Ishikawa (cell line): ENCODE results near the gene CCDC146.

Source experiments
- CEBPB ChIP-seq: IDR thresholded peaks from 2 replicates; pipeline ENCODE4 v1.6.1; 2012
- CREB1 ChIP-seq: IDR thresholded peaks from 2 replicates; pipeline ENCODE4 v1.6.1; 2012; ENCODE audit warnings: low read depth
- EGR1 ChIP-seq: IDR thresholded peaks from 2 replicates; pipeline ENCODE4 v1.6.1; 2012
- EP300 ChIP-seq: IDR thresholded peaks from 2 replicates; pipeline ENCODE4 v1.6.1; 2012; ENCODE audit warnings: borderline replicate concordance
- FOXM1 ChIP-seq: IDR thresholded peaks from 2 replicates; pipeline ENCODE4 v1.6.1; 2012; ENCODE audit warnings: low read depth, borderline replicate concordance
- NFIC ChIP-seq: IDR thresholded peaks from 2 replicates; pipeline ENCODE4 v1.6.1; 2012
- RAD21 ChIP-seq: IDR thresholded peaks from 2 replicates; pipeline ENCODE4 v1.6.1; 2012; ENCODE audit warnings: low read depth
- TAF1 ChIP-seq: IDR thresholded peaks from 2 replicates; pipeline ENCODE4 v1.6.1; 2012; ENCODE audit warnings: low read depth, mild to moderate bottlenecking
- TCF12 ChIP-seq: IDR thresholded peaks from 2 replicates; pipeline ENCODE4 v1.6.1; 2012; ENCODE audit warnings: low read depth
- TEAD4 ChIP-seq: IDR thresholded peaks from 2 replicates; pipeline ENCODE4 v1.6.1; 2012
- YY1 ChIP-seq: IDR thresholded peaks from 2 replicates; pipeline ENCODE4 v1.6.1; 2012; ENCODE audit warnings: low read depth
- ZBTB7A ChIP-seq: IDR thresholded peaks from 2 replicates; pipeline ENCODE4 v1.6.1; 2012; ENCODE audit warnings: low read depth
- TF ChIP-seq, protein P1 (sequence below): IDR thresholded peaks from 2 replicates; pipeline ENCODE4 v1.6.1; 2012
- TF ChIP-seq, protein P2 (sequence below): IDR thresholded peaks from 2 replicates; pipeline ENCODE4 v1.6.1; 2012; ENCODE audit warnings: low read depth, mild to moderate bottlenecking
- TF ChIP-seq, protein P3 (sequence below): IDR thresholded peaks from 2 replicates; pipeline ENCODE4 v1.6.1; 2012

CCDC146 gene

DNA sequence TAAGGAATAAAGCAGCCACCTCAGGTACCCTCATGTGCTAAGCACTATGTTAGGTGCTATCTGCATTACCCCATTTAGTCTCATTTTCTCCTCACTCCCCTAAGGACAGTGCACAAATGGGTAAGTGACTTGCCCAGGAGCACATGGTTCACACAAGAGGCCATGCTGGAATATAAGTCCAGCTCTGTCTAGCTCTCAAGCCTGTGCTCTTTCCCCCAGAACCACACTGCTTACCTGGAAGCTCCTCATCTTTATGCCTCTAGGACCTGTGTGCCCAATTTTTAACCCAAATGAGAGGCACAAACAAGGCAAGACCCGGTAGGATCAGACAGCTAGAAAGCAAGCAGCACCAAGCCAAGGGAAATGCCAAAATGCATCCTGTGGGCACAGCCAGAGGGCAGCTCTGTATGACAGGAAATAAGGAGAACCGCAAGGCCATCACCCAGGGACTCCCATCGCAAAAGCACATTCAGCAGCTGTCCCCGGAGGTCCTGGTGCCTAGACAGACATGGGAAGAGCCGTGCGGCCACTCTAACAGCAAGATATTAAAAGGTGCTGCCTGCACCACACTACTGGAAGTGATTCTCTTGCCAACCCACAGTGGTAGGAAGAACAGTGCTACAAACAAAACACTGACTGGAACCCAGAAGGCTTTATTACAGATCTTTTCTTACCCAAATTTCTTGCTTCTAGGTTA is 205.7 kb downstream of the CCDC146 start:
- TF ChIP-seq, protein P1, sequence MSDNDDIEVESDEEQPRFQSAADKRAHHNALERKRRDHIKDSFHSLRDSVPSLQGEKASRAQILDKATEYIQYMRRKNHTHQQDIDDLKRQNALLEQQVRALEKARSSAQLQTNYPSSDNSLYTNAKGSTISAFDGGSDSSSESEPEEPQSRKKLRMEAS, result peak; percentile 58
- no peak for TF ChIP-seq YY1

DNA sequence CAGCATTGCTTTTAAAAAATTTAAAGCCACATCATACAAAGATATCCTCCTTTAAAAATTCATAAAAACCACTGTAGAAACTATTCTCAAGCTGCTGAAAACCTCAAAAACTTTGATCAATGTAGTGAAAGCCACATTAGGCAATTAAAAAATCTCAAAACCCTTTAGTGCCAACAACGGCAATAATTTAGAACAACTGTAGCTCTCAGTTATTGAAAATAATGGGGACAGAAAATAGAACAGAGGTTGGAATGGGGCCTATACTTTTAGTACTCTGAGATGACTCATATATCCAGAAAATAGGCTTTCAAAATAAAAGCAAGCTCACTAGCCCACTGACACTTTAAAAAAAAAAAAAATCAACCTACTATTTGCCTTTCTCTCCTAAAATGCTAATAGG is 206.3 kb downstream of the CCDC146 start:
- TF ChIP-seq FOXM1 (no peak), RAD21 (no peak), TEAD4 (no peak), CEBPB (no peak), EP300 (no peak), EGR1 (no peak), CREB1 (no peak), NFIC (no peak), YY1 (no peak), TAF1 (no peak), ZBTB7A (no peak), TCF12 (no peak)
- TF ChIP-seq, protein P1, result no peak
- TF ChIP-seq, protein P2, sequence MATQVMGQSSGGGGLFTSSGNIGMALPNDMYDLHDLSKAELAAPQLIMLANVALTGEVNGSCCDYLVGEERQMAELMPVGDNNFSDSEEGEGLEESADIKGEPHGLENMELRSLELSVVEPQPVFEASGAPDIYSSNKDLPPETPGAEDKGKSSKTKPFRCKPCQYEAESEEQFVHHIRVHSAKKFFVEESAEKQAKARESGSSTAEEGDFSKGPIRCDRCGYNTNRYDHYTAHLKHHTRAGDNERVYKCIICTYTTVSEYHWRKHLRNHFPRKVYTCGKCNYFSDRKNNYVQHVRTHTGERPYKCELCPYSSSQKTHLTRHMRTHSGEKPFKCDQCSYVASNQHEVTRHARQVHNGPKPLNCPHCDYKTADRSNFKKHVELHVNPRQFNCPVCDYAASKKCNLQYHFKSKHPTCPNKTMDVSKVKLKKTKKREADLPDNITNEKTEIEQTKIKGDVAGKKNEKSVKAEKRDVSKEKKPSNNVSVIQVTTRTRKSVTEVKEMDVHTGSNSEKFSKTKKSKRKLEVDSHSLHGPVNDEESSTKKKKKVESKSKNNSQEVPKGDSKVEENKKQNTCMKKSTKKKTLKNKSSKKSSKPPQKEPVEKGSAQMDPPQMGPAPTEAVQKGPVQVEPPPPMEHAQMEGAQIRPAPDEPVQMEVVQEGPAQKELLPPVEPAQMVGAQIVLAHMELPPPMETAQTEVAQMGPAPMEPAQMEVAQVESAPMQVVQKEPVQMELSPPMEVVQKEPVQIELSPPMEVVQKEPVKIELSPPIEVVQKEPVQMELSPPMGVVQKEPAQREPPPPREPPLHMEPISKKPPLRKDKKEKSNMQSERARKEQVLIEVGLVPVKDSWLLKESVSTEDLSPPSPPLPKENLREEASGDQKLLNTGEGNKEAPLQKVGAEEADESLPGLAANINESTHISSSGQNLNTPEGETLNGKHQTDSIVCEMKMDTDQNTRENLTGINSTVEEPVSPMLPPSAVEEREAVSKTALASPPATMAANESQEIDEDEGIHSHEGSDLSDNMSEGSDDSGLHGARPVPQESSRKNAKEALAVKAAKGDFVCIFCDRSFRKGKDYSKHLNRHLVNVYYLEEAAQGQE, result no peak
- TF ChIP-seq, protein P3, sequence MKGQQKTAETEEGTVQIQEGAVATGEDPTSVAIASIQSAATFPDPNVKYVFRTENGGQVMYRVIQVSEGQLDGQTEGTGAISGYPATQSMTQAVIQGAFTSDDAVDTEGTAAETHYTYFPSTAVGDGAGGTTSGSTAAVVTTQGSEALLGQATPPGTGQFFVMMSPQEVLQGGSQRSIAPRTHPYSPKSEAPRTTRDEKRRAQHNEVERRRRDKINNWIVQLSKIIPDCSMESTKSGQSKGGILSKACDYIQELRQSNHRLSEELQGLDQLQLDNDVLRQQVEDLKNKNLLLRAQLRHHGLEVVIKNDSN, result no peak

DNA sequence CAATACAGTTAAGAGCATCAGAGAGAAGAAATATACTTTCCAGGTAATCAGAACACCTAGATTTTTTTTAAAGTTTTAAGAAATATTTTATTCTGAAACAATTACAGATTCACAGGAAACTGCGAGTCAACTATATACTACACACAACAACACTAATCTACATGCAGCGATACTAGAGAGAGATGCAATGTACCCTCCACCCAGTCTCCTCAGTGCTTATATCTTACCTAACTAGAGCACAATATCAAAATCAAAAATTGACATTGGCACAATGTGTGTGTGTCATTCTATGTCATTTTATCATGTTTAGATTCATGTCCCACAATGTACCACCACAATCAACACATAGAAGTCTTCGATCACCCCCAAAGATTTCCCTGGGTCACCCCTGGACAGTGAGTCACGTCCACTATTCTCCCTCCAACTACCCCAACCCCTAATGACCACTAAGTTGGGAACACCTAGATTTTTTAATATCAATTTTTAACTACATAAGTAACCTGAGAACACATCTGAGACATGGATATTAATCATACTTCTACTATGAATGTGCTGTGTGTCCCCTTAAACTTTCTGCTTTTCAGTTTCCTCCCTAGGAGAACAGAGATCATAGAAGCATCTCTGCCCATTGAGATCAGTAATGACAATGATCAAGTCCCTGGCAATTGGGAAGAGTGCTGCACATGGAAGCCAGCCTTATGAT is 207.2 kb downstream of the CCDC146 start:
- TF ChIP-seq TAF1 (no peak), FOXM1 (no peak), NFIC (no peak), EGR1 (no peak), YY1 (no peak)
- TF ChIP-seq, protein P2, result no peak

DNA sequence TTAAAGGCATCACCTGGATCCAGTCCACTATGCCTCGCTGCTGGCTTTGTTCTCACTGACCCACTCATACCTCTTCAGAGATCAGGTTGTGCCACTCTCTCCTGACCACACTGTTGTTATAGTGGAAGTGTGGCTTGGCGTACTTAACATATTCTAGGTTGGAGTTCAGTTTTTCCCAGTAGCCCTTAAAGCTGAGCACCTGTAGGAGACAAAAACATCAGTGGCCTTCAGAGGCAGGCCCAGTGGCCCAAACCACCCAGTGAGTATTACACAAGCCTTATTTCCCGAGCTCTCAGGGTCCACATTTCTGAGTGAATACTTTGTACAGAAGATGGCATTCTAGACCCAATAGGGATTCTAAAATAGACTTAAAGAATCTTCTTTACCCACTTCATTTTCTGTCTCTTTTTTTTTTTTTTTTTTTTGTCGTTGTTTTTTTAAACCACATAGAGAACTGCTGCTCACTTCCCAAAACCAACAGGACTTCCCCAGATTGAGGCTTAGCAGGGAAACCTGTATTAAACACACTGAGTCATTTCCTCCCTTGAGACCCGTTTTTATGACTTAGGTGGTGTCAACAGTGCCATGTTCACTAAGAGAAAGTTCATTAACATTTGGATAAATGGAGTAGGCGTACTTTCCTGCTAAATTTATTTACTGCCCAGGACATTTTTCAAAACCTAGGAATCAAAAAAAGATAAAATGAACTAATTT is 207.9 kb downstream of the CCDC146 start:
- no peak for TF ChIP-seq ZBTB7A
- TF ChIP-seq, protein P3, result no peak
- no peak for TF ChIP-seq TEAD4
- no peak for TF ChIP-seq RAD21
- no peak for TF ChIP-seq YY1
- TF ChIP-seq EP300, result no peak
- TF ChIP-seq CEBPB, result no peak
- TF ChIP-seq, protein P1, result no peak
- TF ChIP-seq CREB1, result no peak
- no peak for TF ChIP-seq EGR1

DNA sequence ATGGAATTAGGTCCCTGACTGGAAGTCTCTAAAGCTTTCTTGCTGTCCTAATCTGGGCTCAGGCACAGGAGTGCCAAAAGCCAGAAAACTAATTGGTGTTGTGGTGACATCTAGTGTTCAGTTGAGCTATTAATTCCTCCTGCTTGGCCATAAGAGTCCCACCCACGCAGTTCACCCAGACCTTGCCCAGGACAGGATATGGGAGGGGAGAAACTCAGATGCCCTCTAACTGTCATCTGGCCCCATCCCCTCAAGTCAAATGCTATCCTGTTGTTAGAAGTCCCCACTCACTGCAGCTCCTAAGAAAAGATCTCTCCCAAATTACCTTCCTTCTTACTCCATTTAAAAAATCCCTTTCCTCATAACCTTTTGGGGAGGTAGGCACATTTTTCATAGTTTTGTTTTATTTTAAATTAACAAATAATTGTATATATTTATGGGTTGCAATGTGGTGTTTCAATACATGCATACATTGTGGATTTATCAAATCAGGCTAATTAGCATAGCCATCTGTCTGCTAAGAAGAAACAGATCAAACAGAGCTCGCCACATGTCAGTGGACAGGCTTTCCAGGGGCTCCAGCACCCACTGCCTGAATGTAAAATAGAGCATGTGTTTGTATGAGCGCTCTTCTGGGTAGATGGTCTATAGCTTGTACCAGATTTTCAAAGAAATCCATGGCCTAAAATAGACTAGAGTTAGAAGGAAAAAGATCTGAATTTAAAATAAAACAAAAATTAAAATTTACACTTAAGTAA is 209.7 kb downstream of the CCDC146 start:
- TF ChIP-seq, protein P3, result no peak
- peak; percentile 63 for TF ChIP-seq NFIC
- peak; percentile 99 for TF ChIP-seq EGR1
- no peak for TF ChIP-seq TEAD4
- TF ChIP-seq RAD21, result peak; percentile 90
